ENCODE data around the gene PRKAR1A.

- TF ChIP-seq POLR2A (IDR thresholded peaks at IDR 0.05) = no peak
- TF ChIP-seq CTCF (IDR thresholded peaks at IDR 0.05) = no peak
These were observed 86.3 kb downstream of the PRKAR1A start for GRCh38 chr17:68598545-68598961.
